ENCODE data around the gene CARMIL3.

Gene CARMIL3

GRCh38 chr14:24071836-24072430, 20.1 kb downstream of the CARMIL3 start:
- no peak overlapping the region for H3K4me3 ChIP-seq (ENCODE audit: low read depth, low read length)
- no peak for DNase-seq (ENCODE audit: low read depth)

GRCh38 chr14:24072436-24072835, 20.6 kb downstream of the CARMIL3 start:
- no peak overlapping the region for H3K4me3 ChIP-seq (ENCODE audit: low read depth, low read length)

GRCh38 chr14:24072881-24073877, 21.4 kb downstream of the CARMIL3 start:
- H3K4me3 ChIP-seq (ENCODE audit: low read depth, low read length): no peak overlapping the region
- no peak for DNase-seq (ENCODE audit: low read depth)

More at GRCh38 chr14:24072436-24072835, 20.6 kb downstream of the CARMIL3 start:
- DNase-seq (ENCODE audit: low read depth): no peak

- no peak overlapping the region for H3K4me3 ChIP-seq (ENCODE audit: low read depth, low read length)
- no peak for DNase-seq (ENCODE audit: low read depth)
Measured at GRCh38 chr14:24074625-24075484, 23.0 kb downstream of the CARMIL3 start.

- H3K4me3 ChIP-seq (ENCODE audit: low read depth, low read length): no peak overlapping the region
- DNase-seq (ENCODE audit: low read depth): no peak
Measured at GRCh38 chr14:24075485-24076301, 23.9 kb downstream of the CARMIL3 start.

GRCh38 chr14:24076302-24076601, 24.4 kb downstream of the CARMIL3 start:
- no peak overlapping the region for H3K4me3 ChIP-seq (ENCODE audit: low read depth, low read length)
- DNase-seq (ENCODE audit: low read depth): no peak

- no peak overlapping the region for H3K4me3 ChIP-seq (ENCODE audit: low read depth, low read length)
- no peak for DNase-seq (ENCODE audit: low read depth)
Measured at GRCh38 chr14:24077086-24077485, 25.3 kb downstream of the CARMIL3 start.

- DNase-seq (ENCODE audit: low read depth): no peak
- H3K4me3 ChIP-seq (ENCODE audit: low read depth, low read length): no peak overlapping the region
Measured at GRCh38 chr14:24078146-24078545, 26.3 kb downstream of the CARMIL3 start.

GRCh38 chr14:24079491-24080141, 27.8 kb downstream of the CARMIL3 start:
- no peak overlapping the region for H3K4me3 ChIP-seq (ENCODE audit: low read depth, low read length)

GRCh38 chr14:24080142-24080530, 28.3 kb downstream of the CARMIL3 start:
- no peak for DNase-seq (ENCODE audit: low read depth)
- no peak overlapping the region for H3K4me3 ChIP-seq (ENCODE audit: low read depth, low read length)

More at GRCh38 chr14:24079491-24080141, 27.8 kb downstream of the CARMIL3 start:
- DNase-seq (ENCODE audit: low read depth): no peak

GRCh38 chr14:24080888-24081738, 29.3 kb downstream of the CARMIL3 start:
- peak overlapping the region; percentile 56 for H3K4me3 ChIP-seq (ENCODE audit: low read depth, low read length)
- no peak for DNase-seq (ENCODE audit: low read depth)

GRCh38 chr14:24081739-24082211, 30.0 kb downstream of the CARMIL3 start:
- DNase-seq (ENCODE audit: low read depth): no peak
- H3K4me3 ChIP-seq (ENCODE audit: low read depth, low read length): peak overlapping the region; percentile 56

- H3K4me3 ChIP-seq (ENCODE audit: low read depth, low read length): no peak overlapping the region
- no peak for DNase-seq (ENCODE audit: low read depth)
Measured at GRCh38 chr14:24082411-24083080, 30.7 kb downstream of the CARMIL3 start.

- no peak for DNase-seq (ENCODE audit: low read depth)
- no peak overlapping the region for H3K4me3 ChIP-seq (ENCODE audit: low read depth, low read length)
Measured at GRCh38 chr14:24083462-24083861, 31.7 kb downstream of the CARMIL3 start.

GRCh38 chr14:24084440-24084839, 32.6 kb downstream of the CARMIL3 start:
- DNase-seq (ENCODE audit: low read depth): no peak
- H3K4me3 ChIP-seq (ENCODE audit: low read depth, low read length): no peak overlapping the region

- DNase-seq (ENCODE audit: low read depth): no peak
Measured at GRCh38 chr14:24085215-24085614, 33.4 kb downstream of the CARMIL3 start.

More at GRCh38 chr14:24085215-24085614, 33.4 kb downstream of the CARMIL3 start:
- H3K4me3 ChIP-seq (ENCODE audit: low read depth, low read length): no peak overlapping the region

Measured in skeletal muscle cell (primary cell).